Loucy (cell line): ENCODE measurements around the gene CRADD.

Experiments
- EZH2phosphoT487 ChIP-seq: fragments of 200-600 bp; IDR thresholded peaks from 2 replicates; pipeline ENCODE4 v1.6.1; 2018; ENCODE audit warnings: antibody characterized with exemption, mild to moderate bottlenecking, moderate library complexity, borderline replicate concordance
- TF ChIP-seq, protein P1 (sequence below): fragments of 200-600 bp; sonication (generic); conservative IDR thresholded peaks from 2 replicates; pipeline ENCODE4 v1.5.1; 2014; ENCODE audit warnings: mild to moderate bottlenecking, antibody characterized with exemption, low read length

DNA sequence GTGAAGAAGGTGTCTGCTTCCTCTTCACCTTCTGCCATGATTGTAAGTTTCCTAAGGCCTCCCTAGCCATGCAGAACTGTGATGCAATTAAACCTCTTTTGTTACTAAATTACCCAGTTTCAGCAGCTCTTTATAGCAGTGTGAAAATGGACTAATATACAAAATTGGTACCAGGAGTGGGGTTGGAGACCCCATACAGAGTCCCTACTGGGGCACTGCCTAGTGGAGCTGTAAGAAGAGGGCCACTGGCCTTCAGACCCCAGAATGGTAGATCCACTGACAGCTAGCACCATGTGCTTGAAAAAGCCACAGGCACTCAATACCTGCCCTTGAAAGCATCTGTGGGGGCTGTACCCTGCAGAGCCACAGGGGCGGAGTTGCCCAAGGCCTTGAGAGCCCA lies 44.8 kb upstream of the CRADD start:
- TF ChIP-seq, protein P1, sequence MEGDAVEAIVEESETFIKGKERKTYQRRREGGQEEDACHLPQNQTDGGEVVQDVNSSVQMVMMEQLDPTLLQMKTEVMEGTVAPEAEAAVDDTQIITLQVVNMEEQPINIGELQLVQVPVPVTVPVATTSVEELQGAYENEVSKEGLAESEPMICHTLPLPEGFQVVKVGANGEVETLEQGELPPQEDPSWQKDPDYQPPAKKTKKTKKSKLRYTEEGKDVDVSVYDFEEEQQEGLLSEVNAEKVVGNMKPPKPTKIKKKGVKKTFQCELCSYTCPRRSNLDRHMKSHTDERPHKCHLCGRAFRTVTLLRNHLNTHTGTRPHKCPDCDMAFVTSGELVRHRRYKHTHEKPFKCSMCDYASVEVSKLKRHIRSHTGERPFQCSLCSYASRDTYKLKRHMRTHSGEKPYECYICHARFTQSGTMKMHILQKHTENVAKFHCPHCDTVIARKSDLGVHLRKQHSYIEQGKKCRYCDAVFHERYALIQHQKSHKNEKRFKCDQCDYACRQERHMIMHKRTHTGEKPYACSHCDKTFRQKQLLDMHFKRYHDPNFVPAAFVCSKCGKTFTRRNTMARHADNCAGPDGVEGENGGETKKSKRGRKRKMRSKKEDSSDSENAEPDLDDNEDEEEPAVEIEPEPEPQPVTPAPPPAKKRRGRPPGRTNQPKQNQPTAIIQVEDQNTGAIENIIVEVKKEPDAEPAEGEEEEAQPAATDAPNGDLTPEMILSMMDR, result no peak
- TF ChIP-seq EZH2phosphoT487, result no peak
